HFFc6 (cell line): ENCODE results near the gene SLC35A4. TPM values are rescaled to one million over a fixed set of nuclear protein-coding genes. Genes with fewer than 3 reads are reported as not detected.

Experiments
- DNase-seq: peaks from one replicate; pipeline ENCODE4 v3.0.0-alpha.2; 2018
- H3K27ac Mint-ChIP-seq: 2 replicates; pipeline ENCODE4 v1.8.0; 2020; ENCODE audit warnings: mild to moderate bottlenecking, mixed read lengths
- H3K27me3 Mint-ChIP-seq: 2 replicates; pipeline ENCODE4 v1.8.0; 2021; ENCODE audit warnings: mild to moderate bottlenecking, moderate library complexity, mixed read lengths; ENCODE audit not compliant: insufficient read depth
- H3K36me3 Mint-ChIP-seq: 2 replicates; pipeline ENCODE4 v1.8.0; 2021; ENCODE audit warnings: low read depth, mixed read lengths
- H3K4me1 Mint-ChIP-seq: 2 replicates; pipeline ENCODE4 v1.8.0; 2020; ENCODE audit warnings: low read depth, mixed read lengths
- H3K4me3 Mint-ChIP-seq: 2 replicates; pipeline ENCODE4 v1.8.0; 2020; ENCODE audit warnings: mild to moderate bottlenecking, moderate library complexity, mixed read lengths
- H3K9me3 Mint-ChIP-seq: 2 replicates; pipeline ENCODE4 v1.8.0; 2020; ENCODE audit warnings: mild to moderate bottlenecking, mixed read lengths
- CTCF ChIP-seq: fragments of 200-600 bp; sonication (generic); IDR thresholded peaks from 2 replicates; pipeline ENCODE4 v1.5.0; 2021; ENCODE audit warnings: antibody characterized with exemption, mild to moderate bottlenecking
- total RNA-seq, 6 experiments: library from RNA; stranded (reverse); fragmentation: NEBNext Ultra II Directional; extraction: Animal tissue kit (Norgen Biotek cat#: 25700); gene quantifications; 2 replicates in 1 of 6; 3 replicates in 5 of 6; pipeline ENCODE4 v1.2.3, GENCODE V29; 2021

SLC35A4 gene
- total RNA-seq, 6 experiments from 2014 or later, result 64.1 to 72.8 (median 71.2) TPM

- TF ChIP-seq CTCF, result no peak
- Mint-ChIP-seq H3K4me1 (peaks cover 42% of the 10 kb centered on the region), H3K4me3 (no peak overlapping the region), H3K36me3 (peaks cover 26% of the 10 kb centered on the region), H3K9me3 (no peaks in the 10 kb centered on the region), H3K27me3 (peaks cover 14% of the 10 kb centered on the region), H3K27ac (0 out of 2 replicates have a peak overlapping the region, but pooled peaks have one; percentile 24)
- no peak for DNase-seq
These were observed 19.0 kb upstream of the SLC35A4 start for GRCh38 chr5:140545606-140546005.

GRCh38 chr5:140546851-140547507 is 17.6 kb upstream of the SLC35A4 start:
- Mint-ChIP-seq H3K27me3 (peaks cover 14% of the 10 kb centered on the region), H3K36me3 (peaks cover 36% of the 10 kb centered on the region), H3K27ac (peak overlapping the region; percentile 80), H3K4me1 (peaks cover 42% of the 10 kb centered on the region), H3K9me3 (no peaks in the 10 kb centered on the region), H3K4me3 (peak overlapping the region; percentile 68)
- no peak for DNase-seq
- no peak for TF ChIP-seq CTCF

- peak within 1 kb of the TSS; percentile 80 for H3K27ac Mint-ChIP-seq
- peak; percentile 75 for TF ChIP-seq CTCF
- H3K27me3 Mint-ChIP-seq, result peaks cover 14% of the 10 kb centered on the region
- H3K4me1 Mint-ChIP-seq, result peaks cover 43% of the 10 kb centered on the region
- H3K4me3 Mint-ChIP-seq, result peak within 1 kb of the TSS; percentile 68
- no peaks in the 10 kb centered on the region for H3K9me3 Mint-ChIP-seq
- H3K36me3 Mint-ChIP-seq, result peaks cover 36% of the 10 kb centered on the region
- peak; percentile 96 for DNase-seq
These were observed 16.9 kb upstream of the SLC35A4 start, which contains the start of gene EIF4EBP3 for GRCh38 chr5:140547508-140548299. EIF4EBP3 (plus strand) TSS chr5:140547662; CDS start chr5:140547738, 76 bp downstream.

- peaks cover 42% of the 10 kb centered on the region for H3K36me3 Mint-ChIP-seq
- H3K4me1 Mint-ChIP-seq, result peaks cover 49% of the 10 kb centered on the region
- H3K27ac Mint-ChIP-seq, result peak overlapping the region; percentile 80
- no peak for DNase-seq
- H3K27me3 Mint-ChIP-seq, result peaks cover 14% of the 10 kb centered on the region
- no peaks in the 10 kb centered on the region for H3K9me3 Mint-ChIP-seq
- TF ChIP-seq CTCF, result no peak
- peak overlapping the region; percentile 68 for H3K4me3 Mint-ChIP-seq
These were observed 16.3 kb upstream of the SLC35A4 start for GRCh38 chr5:140548300-140548688.

GRCh38 chr5:140548791-140549190 is 15.8 kb upstream of the SLC35A4 start:
- Mint-ChIP-seq H3K27ac (peak overlapping the region; percentile 80), H3K36me3 (peaks cover 46% of the 10 kb centered on the region)

More at GRCh38 chr5:140548791-140549190, 15.8 kb upstream of the SLC35A4 start:
- peaks cover 14% of the 10 kb centered on the region for H3K27me3 Mint-ChIP-seq
- peaks cover 54% of the 10 kb centered on the region for H3K4me1 Mint-ChIP-seq
- no peak for TF ChIP-seq CTCF
- no peak for DNase-seq
- no peaks in the 10 kb centered on the region for H3K9me3 Mint-ChIP-seq
- H3K4me3 Mint-ChIP-seq, result no peak overlapping the region
